Hematopoietic multipotent progenitor cell treated with erythropoietin and hydrocortisone succinate and interleukin-3 and kit ligand, for 4 days (in vitro differentiated cells): ENCODE results near the gene SACS.
"Not testable (repeated sequence)": the region's sequence is repeated elsewhere in the genome, so short reads cannot be mapped to it uniquely, and the experiment has no call there.

Experiments used
- DNase-seq: peaks from one replicate; pipeline ENCODE4 v3.0.0-alpha.2; 2015

The SACS gene

GRCh38 chr13:23453132-23453531 lies 19.6 kb upstream of the SACS start:
- DNase-seq, result no peak

- peak; percentile 36 for DNase-seq
Observed at GRCh38 chr13:23450340-23451046, 17.0 kb upstream of the SACS start.

GRCh38 chr13:23449398-23450162 lies 16.1 kb upstream of the SACS start:
- DNase-seq, result no peak

GRCh38 chr13:23447927-23448326 lies 14.4 kb upstream of the SACS start:
- no peak for DNase-seq

- no peak for DNase-seq
Observed at GRCh38 chr13:23445794-23446193, 12.3 kb upstream of the SACS start.

- no peak for DNase-seq
Observed at GRCh38 chr13:23443878-23444277, 10.4 kb upstream of the SACS start.

- DNase-seq, result no peak
Observed at GRCh38 chr13:23443110-23443509, 9.6 kb upstream of the SACS start.

- DNase-seq, result no peak
Observed at GRCh38 chr13:23440821-23441618, 7.5 kb upstream of the SACS start.

- not testable (repeated sequence) for DNase-seq
Observed at GRCh38 chr13:23440324-23440723, 6.8 kb upstream of the SACS start.

GRCh38 chr13:23437916-23438315 lies 4.4 kb upstream of the SACS start:
- DNase-seq, result no peak

GRCh38 chr13:23436680-23437079 lies 3.2 kb upstream of the SACS start:
- DNase-seq, result no peak

- DNase-seq, result no peak
Observed at GRCh38 chr13:23434491-23434890, 989 bp upstream of the SACS start.

GRCh38 chr13:23432626-23433025 lies 876 bp downstream of the SACS start:
- DNase-seq, result no peak

- DNase-seq, result no peak
Observed at GRCh38 chr13:23430664-23431063, 2.8 kb downstream of the SACS start.

GRCh38 chr13:23427881-23428528 lies 5.5 kb downstream of the SACS start:
- DNase-seq, result no peak

GRCh38 chr13:23427342-23427843 lies 6.1 kb downstream of the SACS start:
- no peak for DNase-seq

- no peak for DNase-seq
Observed at GRCh38 chr13:23421596-23421995, 11.9 kb downstream of the SACS start.

- DNase-seq, result no peak
Observed at GRCh38 chr13:23418776-23419683, 14.5 kb downstream of the SACS start.

- no peak for DNase-seq
Observed at GRCh38 chr13:23414682-23415081, 18.8 kb downstream of the SACS start.

- no peak for DNase-seq
Observed at GRCh38 chr13:23411706-23412105, 21.8 kb downstream of the SACS start.

GRCh38 chr13:23411220-23411619 lies 22.3 kb downstream of the SACS start:
- no peak for DNase-seq

- DNase-seq, result no peak
Observed at GRCh38 chr13:23408026-23408425, 25.5 kb downstream of the SACS start.
